Measurements from ENCODE around the gene FN3KRP. TPM values are rescaled to one million over a fixed set of nuclear protein-coding genes. Genes with fewer than 3 reads are reported as not detected.
A peak's percentile ranks its signal among the peaks of the same experiment; 100 is the strongest.

The FN3KRP gene
- total and polyA plus RNA-seq, 2 experiments from 2014 or later: 17.0 to 27.4 TPM

- Histone ChIP-seq H3K4me1 (ENCODE audit: insufficient read depth) (peaks cover 8% of the 10 kb centered on the region), H3K27ac (peak within 1 kb of the TSS; percentile 86), H3K36me3 (replicated peaks; ENCODE audit: insufficient read depth, low read depth) (no peaks in the 10 kb centered on the region), H3K79me2 (peaks cover 37% of the 10 kb centered on the region), H2AFZ (peak within 1 kb of the TSS; percentile 96), H3K9me3 (ENCODE audit: low read depth) (no peaks in the 10 kb centered on the region), H3K4me2 (peak within 1 kb of the TSS; percentile 98), H3K27me3 (no peaks in the 10 kb centered on the region), H3K9me2 (replicated peaks; ENCODE audit: insufficient read depth) (no peaks in the 10 kb centered on the region), H3K4me3 (peak within 1 kb of the TSS; percentile 94), H4K20me1 (ENCODE audit: insufficient read depth, poor library complexity, severe bottlenecking) (peaks cover 9% of the 10 kb centered on the region)
- 2% methylated on average over 66 of the region's 114 CpGs for WGBS (ENCODE audit: low lambda C conversion rate, missing lambda C conversion rate)
- peak; percentile 97 for DNase-seq (ENCODE audit: low spot score)
- TF ChIP-seq EZH2phosphoT487 (IDR thresholded peaks at IDR 0.05; ENCODE audit: low read depth, severe bottlenecking, unreplicated experiment) (no peak), EZH2 (IDR thresholded peaks at IDR 0.05; ENCODE audit: borderline replicate concordance) (no peak), CTCF (IDR thresholded peaks at IDR 0.05; ENCODE audit: poor library complexity) (no peak)
Measured at GRCh38 chr17:82751571-82752370, 35.3 kb downstream of the FN3KRP start, which contains the start of gene TBCD. TSS of gene TBCD (plus strand) at chr17:82752065. CDS start at chr17:82752194, 129 bp downstream.

GRCh38 chr17:82752371-82753200 lies 36.1 kb downstream of the FN3KRP start:
- H3K9me3 ChIP-seq (ENCODE audit: low read depth): no peaks in the 10 kb centered on the region
- H3K79me2 ChIP-seq: peaks cover 37% of the 10 kb centered on the region
- TF ChIP-seq CTCF (IDR thresholded peaks at IDR 0.05; ENCODE audit: poor library complexity): no peak
- TF ChIP-seq EZH2phosphoT487 (IDR thresholded peaks at IDR 0.05; ENCODE audit: low read depth, severe bottlenecking, unreplicated experiment): no peak
- no peak for TF ChIP-seq EZH2 (IDR thresholded peaks at IDR 0.05; ENCODE audit: borderline replicate concordance)
- 2% methylated on average over 53 of the region's 72 CpGs for WGBS (ENCODE audit: low lambda C conversion rate, missing lambda C conversion rate)
- H3K4me2 ChIP-seq: peak overlapping the region; percentile 98
- DNase-seq (ENCODE audit: low spot score): no peak
- no peaks in the 10 kb centered on the region for H3K36me3 ChIP-seq (replicated peaks; ENCODE audit: insufficient read depth, low read depth)
- H3K4me3 ChIP-seq: peak overlapping the region; percentile 66
- H3K27me3 ChIP-seq: no peaks in the 10 kb centered on the region
- peaks cover 8% of the 10 kb centered on the region for H3K4me1 ChIP-seq (ENCODE audit: insufficient read depth)
- no peaks in the 10 kb centered on the region for H3K9me2 ChIP-seq (replicated peaks; ENCODE audit: insufficient read depth)
- H4K20me1 ChIP-seq (ENCODE audit: insufficient read depth, poor library complexity, severe bottlenecking): peaks cover 9% of the 10 kb centered on the region
- H3K27ac ChIP-seq: peak overlapping the region; percentile 86
- H2AFZ ChIP-seq: peak overlapping the region; percentile 52

GRCh38 chr17:82753201-82753464 lies 36.6 kb downstream of the FN3KRP start:
- H3K4me3 ChIP-seq: peak overlapping the region; percentile 66
- H3K27me3 ChIP-seq: no peaks in the 10 kb centered on the region
- DNase-seq (ENCODE audit: low spot score): no peak
- peaks cover 9% of the 10 kb centered on the region for H4K20me1 ChIP-seq (ENCODE audit: insufficient read depth, poor library complexity, severe bottlenecking)
- H3K9me3 ChIP-seq (ENCODE audit: low read depth): no peaks in the 10 kb centered on the region
- H3K4me1 ChIP-seq (ENCODE audit: insufficient read depth): peaks cover 8% of the 10 kb centered on the region
- H3K4me2 ChIP-seq: peak overlapping the region; percentile 98
- H2AFZ ChIP-seq: peak overlapping the region; percentile 52
- no peak overlapping the region for H3K27ac ChIP-seq
- no peaks in the 10 kb centered on the region for H3K9me2 ChIP-seq (replicated peaks; ENCODE audit: insufficient read depth)
- 46% methylated on average over 8 of the region's 8 CpGs for WGBS (ENCODE audit: low lambda C conversion rate, missing lambda C conversion rate)
- no peaks in the 10 kb centered on the region for H3K36me3 ChIP-seq (replicated peaks; ENCODE audit: insufficient read depth, low read depth)
- TF ChIP-seq EZH2 (IDR thresholded peaks at IDR 0.05; ENCODE audit: borderline replicate concordance): no peak
- no peak for TF ChIP-seq EZH2phosphoT487 (IDR thresholded peaks at IDR 0.05; ENCODE audit: low read depth, severe bottlenecking, unreplicated experiment)
- TF ChIP-seq CTCF (IDR thresholded peaks at IDR 0.05; ENCODE audit: poor library complexity): no peak
- peaks cover 37% of the 10 kb centered on the region for H3K79me2 ChIP-seq

Data from hepatocyte (in vitro differentiated cells).